Neutrophil (primary cell): ENCODE results near the gene PAFAH1B1.

Source experiments
- H3K27ac ChIP-seq: fragments of 200-600 bp; sonication (generic); 2 replicates; pipeline ENCODE4 v1.5.1; 2016; ENCODE audit warnings: mild to moderate bottlenecking, moderate library complexity
- H3K27me3 ChIP-seq: fragments of 200-600 bp; sonication (generic); 2 replicates; pipeline ENCODE4 v1.6.0; 2016; ENCODE audit warnings: mild to moderate bottlenecking
- H3K36me3 ChIP-seq: fragments of 200-600 bp; sonication (generic); 2 replicates; pipeline ENCODE4 v1.5.1; 2017
- H3K4me1 ChIP-seq, 2 experiments: fragments of 200-600 bp in 1 of 2; sonication (generic) in 1 of 2; 1 replicate in 1 of 2; 2 replicates in 1 of 2; pipeline versions ENCODE4 v1.5.1 to v1.6.1; 2013 to 2016; ENCODE audit warnings: low read depth in 1 of 2, low read length in 1 of 2, mild to moderate bottlenecking in 1 of 2, moderate library complexity in 1 of 2; ENCODE audit not compliant: control insufficient read depth in 1 of 2, insufficient read depth in 1 of 2
- H3K4me3 ChIP-seq, 2 experiments: fragments of 200-600 bp in 1 of 2; sonication (generic) in 1 of 2; 1 replicate in 1 of 2; 2 replicates in 1 of 2; pipeline ENCODE4 v1.5.1; 2013 to 2016; ENCODE audit warnings: low read depth in 1 of 2, low read length in 1 of 2, mild to moderate bottlenecking in 1 of 2, moderate library complexity in 1 of 2
- H3K9me3 ChIP-seq: fragments of 200-600 bp; sonication (generic); 2 replicates; pipeline ENCODE4 v1.5.1; 2016
- TF ChIP-seq, protein P1 (sequence below): fragments of 200-600 bp; sonication (generic); IDR thresholded peaks from 2 replicates; pipeline ENCODE4 v1.5.1; 2016; ENCODE audit warnings: antibody characterized with exemption

Gene PAFAH1B1

DNA sequence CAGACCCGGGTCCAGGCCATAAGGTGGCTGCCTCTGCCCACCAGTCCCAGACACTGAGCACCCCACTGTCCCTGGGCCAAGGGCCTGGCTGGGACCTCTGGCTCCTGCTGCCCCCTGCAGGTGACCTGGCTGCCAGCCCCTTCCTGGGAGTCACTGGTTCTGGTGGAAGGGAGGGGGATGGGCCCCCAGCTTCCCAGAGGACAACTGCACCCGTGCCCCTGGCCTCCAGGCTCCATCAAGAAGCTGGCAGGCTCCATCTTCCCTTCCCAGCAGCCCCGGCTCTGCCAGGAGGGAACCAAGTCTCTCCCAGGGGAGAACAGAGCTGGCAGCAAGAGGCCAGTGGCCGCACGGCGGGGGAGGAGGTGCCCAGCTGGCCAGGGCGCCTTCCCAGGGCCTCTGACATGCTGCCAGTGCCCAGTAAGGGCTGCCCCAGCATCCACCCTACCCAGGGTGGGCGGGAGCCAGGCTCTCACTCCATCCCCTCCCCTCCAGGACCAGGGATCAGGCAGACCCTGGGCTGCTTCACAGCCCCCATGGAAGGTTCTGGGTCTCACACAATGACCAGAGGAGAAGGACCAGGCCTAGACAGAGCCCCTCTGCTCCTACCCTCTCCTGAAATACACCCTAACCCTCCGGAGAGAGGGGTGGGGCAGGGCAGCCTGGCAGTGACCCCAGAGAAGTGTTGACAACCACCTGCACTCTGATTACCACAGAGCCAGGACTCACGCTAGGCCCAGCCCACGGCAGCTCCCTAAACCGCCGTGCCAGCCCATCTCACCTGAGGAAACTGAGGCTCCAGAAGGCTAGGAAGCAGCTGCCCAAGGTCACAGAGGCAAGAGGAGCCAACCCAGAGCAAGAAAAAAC is 114.5 kb downstream of the PAFAH1B1 start:
- TF ChIP-seq, protein P1, sequence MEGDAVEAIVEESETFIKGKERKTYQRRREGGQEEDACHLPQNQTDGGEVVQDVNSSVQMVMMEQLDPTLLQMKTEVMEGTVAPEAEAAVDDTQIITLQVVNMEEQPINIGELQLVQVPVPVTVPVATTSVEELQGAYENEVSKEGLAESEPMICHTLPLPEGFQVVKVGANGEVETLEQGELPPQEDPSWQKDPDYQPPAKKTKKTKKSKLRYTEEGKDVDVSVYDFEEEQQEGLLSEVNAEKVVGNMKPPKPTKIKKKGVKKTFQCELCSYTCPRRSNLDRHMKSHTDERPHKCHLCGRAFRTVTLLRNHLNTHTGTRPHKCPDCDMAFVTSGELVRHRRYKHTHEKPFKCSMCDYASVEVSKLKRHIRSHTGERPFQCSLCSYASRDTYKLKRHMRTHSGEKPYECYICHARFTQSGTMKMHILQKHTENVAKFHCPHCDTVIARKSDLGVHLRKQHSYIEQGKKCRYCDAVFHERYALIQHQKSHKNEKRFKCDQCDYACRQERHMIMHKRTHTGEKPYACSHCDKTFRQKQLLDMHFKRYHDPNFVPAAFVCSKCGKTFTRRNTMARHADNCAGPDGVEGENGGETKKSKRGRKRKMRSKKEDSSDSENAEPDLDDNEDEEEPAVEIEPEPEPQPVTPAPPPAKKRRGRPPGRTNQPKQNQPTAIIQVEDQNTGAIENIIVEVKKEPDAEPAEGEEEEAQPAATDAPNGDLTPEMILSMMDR: no peak
- Histone ChIP-seq H3K27ac (no peak overlapping the region), H3K4me1 (peaks cover 23 to 26% of the 10 kb centered on the region in 2 experiments), H3K27me3 (no peaks in the 10 kb centered on the region), H3K4me3 (no peak overlapping the region), H3K9me3 (no peaks in the 10 kb centered on the region), H3K36me3 (no peaks in the 10 kb centered on the region)

DNA sequence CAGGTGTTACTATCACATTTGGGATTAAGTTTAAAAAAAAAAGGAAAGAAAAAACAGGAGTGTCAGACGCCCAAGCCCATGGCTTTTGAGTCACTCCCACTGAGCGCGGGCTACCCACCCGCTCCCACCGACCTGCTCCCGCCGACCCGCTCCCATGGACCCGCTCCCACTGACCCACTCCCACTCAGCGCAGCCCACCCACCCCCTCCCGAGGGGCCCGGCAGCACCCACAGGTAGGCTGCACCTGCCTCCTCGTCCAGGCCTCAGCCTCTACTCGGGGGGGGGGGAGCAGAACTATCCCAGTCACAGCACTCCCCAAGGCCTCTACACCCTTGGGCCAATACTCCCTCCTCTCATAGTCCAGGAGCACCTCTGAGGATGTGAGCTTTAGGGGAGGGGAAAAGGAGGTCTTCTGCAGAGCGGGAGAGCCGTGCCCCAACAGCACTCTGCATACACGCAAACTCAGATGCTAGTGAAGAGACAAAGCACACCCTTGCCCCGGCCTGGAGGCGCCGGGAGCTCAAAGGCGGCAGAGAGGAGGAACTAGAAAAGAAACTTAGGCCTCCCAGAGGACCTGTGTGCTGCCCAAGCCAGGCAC is 115.2 kb downstream of the PAFAH1B1 start:
- Histone ChIP-seq H3K27me3 (no peaks in the 10 kb centered on the region), H3K4me3 (no peak overlapping the region), H3K27ac (no peak overlapping the region), H3K36me3 (no peaks in the 10 kb centered on the region), H3K9me3 (no peaks in the 10 kb centered on the region), H3K4me1 (peaks cover 23 to 26% of the 10 kb centered on the region in 2 experiments)
- TF ChIP-seq, protein P1: no peak

DNA sequence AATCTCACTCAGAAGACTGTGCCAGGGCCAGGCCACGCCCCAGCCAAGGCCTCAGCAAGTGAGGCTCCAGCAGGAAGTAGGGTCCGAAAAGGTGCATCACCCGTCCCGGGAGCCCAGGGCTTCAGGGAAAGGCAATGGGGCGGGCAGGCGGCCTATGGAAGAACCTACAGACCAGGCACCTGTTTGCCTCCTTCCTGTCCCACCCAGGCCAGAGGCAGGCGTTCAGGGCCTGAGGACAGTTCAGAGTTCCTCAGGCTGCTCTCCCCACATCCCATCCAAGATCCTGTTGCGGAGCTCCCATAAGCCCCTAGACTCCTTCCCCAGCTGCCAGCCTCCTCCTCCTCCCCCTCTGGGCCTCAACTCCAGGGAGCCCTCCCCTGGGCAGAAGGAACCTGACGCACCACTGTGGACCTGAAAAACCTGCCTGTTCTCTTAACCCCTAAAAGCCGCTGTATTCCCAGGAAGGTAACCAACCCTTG is 115.8 kb downstream of the PAFAH1B1 start:
- TF ChIP-seq, protein P1: no peak
- Histone ChIP-seq H3K9me3 (no peaks in the 10 kb centered on the region), H3K36me3 (no peaks in the 10 kb centered on the region), H3K27ac (no peak overlapping the region), H3K4me3 (no peak overlapping the region), H3K27me3 (no peaks in the 10 kb centered on the region), H3K4me1 (peaks cover 23 to 26% of the 10 kb centered on the region in 2 experiments)

DNA sequence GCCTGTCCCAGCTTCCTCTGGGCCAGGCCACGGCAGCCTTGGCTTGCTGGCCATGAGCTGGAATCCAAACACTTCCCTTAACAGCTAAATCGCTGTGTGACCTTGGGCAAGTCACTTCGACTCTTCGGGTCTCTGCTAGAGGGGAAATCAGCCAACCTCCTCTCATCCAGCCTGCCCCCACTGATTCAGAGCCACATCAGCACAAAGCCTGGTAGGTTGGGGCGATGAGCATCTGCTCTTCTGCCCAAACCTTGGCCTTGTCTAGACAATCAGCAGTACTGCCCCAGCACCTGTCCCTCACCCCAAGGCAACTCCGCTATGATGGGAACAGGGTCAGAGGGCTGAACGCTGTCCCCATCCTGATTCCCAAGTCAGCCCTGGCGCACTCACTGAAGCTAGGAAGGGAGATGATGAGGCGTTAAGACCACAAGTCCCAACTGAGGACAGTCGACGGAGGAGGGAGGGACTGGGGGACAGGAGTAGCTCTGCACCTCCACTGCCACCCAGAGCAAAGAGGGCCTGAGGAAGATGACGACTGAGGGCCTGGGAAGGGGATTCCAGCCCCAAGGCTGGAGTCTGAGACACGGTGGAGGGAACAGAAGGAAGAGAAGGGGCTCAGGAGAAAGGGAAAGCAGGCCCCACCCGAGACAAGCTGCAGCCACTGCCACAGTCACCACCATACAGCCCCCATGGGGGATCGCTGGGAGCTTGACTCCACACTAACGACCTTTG is 116.8 kb downstream of the PAFAH1B1 start:
- Histone ChIP-seq H3K4me1 (peaks cover 23 to 26% of the 10 kb centered on the region in 2 experiments), H3K27ac (no peak overlapping the region), H3K36me3 (no peaks in the 10 kb centered on the region), H3K27me3 (no peaks in the 10 kb centered on the region), H3K9me3 (no peaks in the 10 kb centered on the region), H3K4me3 (peak overlapping the region; percentile 75 to 86)
- TF ChIP-seq, protein P1: no peak

DNA sequence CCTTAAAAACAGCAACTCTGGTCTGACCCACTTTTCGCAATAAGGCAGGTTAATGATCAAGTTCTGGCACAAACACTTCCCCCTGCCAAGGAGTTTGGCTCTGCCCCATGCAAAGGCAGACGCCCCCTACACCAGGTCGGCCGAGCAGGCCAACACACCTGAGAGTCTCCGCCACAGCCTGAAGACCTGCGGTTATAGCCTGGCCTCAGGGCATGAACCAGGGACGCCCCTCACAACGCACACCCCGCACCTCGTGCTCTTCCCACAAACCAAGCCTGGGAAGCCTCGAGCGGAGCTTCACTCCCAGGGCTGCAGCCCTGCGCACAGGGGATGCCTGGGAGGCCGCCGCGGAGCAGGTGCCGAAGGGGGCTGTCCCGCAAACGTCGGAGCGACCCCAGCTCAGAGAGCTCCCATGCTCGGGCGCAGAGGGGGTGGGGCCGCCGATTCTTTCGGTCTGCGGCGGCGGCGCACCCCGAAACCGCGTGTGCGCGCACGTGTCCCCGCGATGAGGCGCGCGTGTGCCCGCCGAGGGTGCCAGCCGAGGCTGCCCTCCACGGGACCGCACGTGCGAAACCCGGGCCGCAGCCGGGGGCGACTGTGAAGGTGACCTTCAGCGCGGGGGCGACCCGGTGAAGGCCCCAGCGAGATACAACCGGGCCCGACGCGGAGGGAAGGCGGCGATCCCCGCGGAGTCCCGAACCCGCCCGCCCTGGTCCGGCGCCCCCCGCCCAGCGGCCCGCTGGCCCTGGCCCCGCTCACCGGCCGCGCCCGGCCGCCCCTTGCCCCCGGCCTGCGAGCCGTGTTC is 117.6 kb downstream of the PAFAH1B1 start:
- H3K27ac ChIP-seq: peak overlapping the region; percentile 71

More for the DNA sequence above, 117.6 kb downstream of the PAFAH1B1 start:
- Histone ChIP-seq H3K9me3 (no peaks in the 10 kb centered on the region), H3K4me3 (peak overlapping the region; percentile 75 to 86), H3K36me3 (no peaks in the 10 kb centered on the region), H3K4me1 (peaks cover 23 to 26% of the 10 kb centered on the region in 2 experiments), H3K27me3 (no peaks in the 10 kb centered on the region)
- TF ChIP-seq, protein P1: no peak
